C4-2B (cell line): ENCODE measurements around the gene RDX.

Source experiments
- H3K27ac ChIP-seq: fragments of 450-650 bp; 2 replicates; pipeline ENCODE4 v1.5.1; 2017
- CTCF ChIP-seq: fragments of 450-650 bp; conservative IDR thresholded peaks from 2 replicates; pipeline ENCODE4 v1.5.1; 2017; ENCODE audit warnings: mild to moderate bottlenecking
- ZFX ChIP-seq: fragments of 450-650 bp; IDR thresholded peaks from 2 replicates; pipeline ENCODE4 v1.6.1; 2017

The RDX gene

GRCh38 chr11:110160016-110160415 is 136.4 kb downstream of the RDX start:
- no peak for TF ChIP-seq ZFX
- TF ChIP-seq CTCF, result no peak
- no peak overlapping the region for H3K27ac ChIP-seq

- TF ChIP-seq CTCF (no peak), ZFX (no peak)
- no peak overlapping the region for H3K27ac ChIP-seq
Measured at GRCh38 chr11:110159476-110159875, 136.9 kb downstream of the RDX start.

GRCh38 chr11:110158317-110159200 is 137.9 kb downstream of the RDX start:
- no peak overlapping the region for H3K27ac ChIP-seq
- TF ChIP-seq CTCF (no peak), ZFX (no peak)

- TF ChIP-seq CTCF (no peak), ZFX (no peak)
- no peak overlapping the region for H3K27ac ChIP-seq
Measured at GRCh38 chr11:110156503-110156902, 139.9 kb downstream of the RDX start.

GRCh38 chr11:110153474-110153873 is 142.9 kb downstream of the RDX start:
- H3K27ac ChIP-seq, result no peak overlapping the region
- TF ChIP-seq ZFX, result no peak
- TF ChIP-seq CTCF, result no peak

- H3K27ac ChIP-seq, result no peak overlapping the region
- TF ChIP-seq CTCF, result no peak
- no peak for TF ChIP-seq ZFX
Measured at GRCh38 chr11:110152199-110152598, 144.2 kb downstream of the RDX start.
